Measurements from ENCODE around the gene CETP.

GRCh38 chr16:57024894-57025680 lies 63.3 kb downstream of the CETP start:
- no peak for TF ChIP-seq CTCF (conservative IDR thresholded peaks at IDR 0.05; ENCODE audit: low read depth, low read length)
- no peak for TF ChIP-seq EZH2 (IDR thresholded peaks at IDR 0.05; ENCODE audit: low read length, unreplicated experiment)
- TF ChIP-seq EZH2phosphoT487 (IDR thresholded peaks at IDR 0.05; ENCODE audit: borderline replicate concordance, low read length): no peak

Data from PC-3 (cell line).